Subcutaneous abdominal adipose tissue (tissue), 5 donors: ENCODE results near the gene NOA1.

Source experiments
- H3K27ac ChIP-seq: one replicate; pipeline ENCODE4 v1.7.0; 2013; ENCODE audit warnings: low read depth, mild to moderate bottlenecking, inconsistent platforms, low read length, moderate library complexity
- H3K27me3 ChIP-seq, 5 donors: one replicate each; pipeline ENCODE4 v1.7.0; 2013; ENCODE audit warnings: low read length in 5 of 5, inconsistent platforms in 1 of 5; ENCODE audit not compliant: control insufficient read depth in 5 of 5, insufficient read depth in 4 of 5
- H3K36me3 ChIP-seq, 5 donors: one replicate each; pipeline ENCODE4 v1.7.0; 2013; ENCODE audit warnings: low read length in 5 of 5; ENCODE audit not compliant: control insufficient read depth in 5 of 5, insufficient read depth in 5 of 5
- H3K4me1 ChIP-seq, 5 donors: one replicate each; pipeline ENCODE4 v1.7.0; 2013; ENCODE audit warnings: low read length in 5 of 5, mild to moderate bottlenecking in 3 of 5, moderate library complexity in 1 of 5; ENCODE audit not compliant: control insufficient read depth in 5 of 5, insufficient read depth in 5 of 5
- H3K4me3 ChIP-seq, 5 donors: one replicate each; pipeline ENCODE4 v1.7.0; 2013; ENCODE audit warnings: low read length in 5 of 5, low read depth in 1 of 5
- H3K9ac ChIP-seq, 5 donors: one replicate each; pipeline ENCODE4 v1.7.0; 2013; ENCODE audit warnings: low read length in 5 of 5, mild to moderate bottlenecking in 4 of 5, moderate library complexity in 3 of 5
- H3K9me3 ChIP-seq, 5 donors: one replicate each; pipeline ENCODE4 v1.7.0; 2013; ENCODE audit warnings: low read length in 5 of 5; ENCODE audit not compliant: control insufficient read depth in 5 of 5
- donor health status: healthy.
- donor health status: healthy.
- donor health status: healthy.
- donor health status: healthy.
- donor health status: healthy.

NOA1 gene

GRCh38 chr4:56977321-56978012 is at the start of gene NOA1:
NOA1 (minus strand) TSS chr4:56977606; CDS start chr4:56977585, 21 bp downstream.
- peak within 1 kb of the TSS; percentile 88 to 100 (median 90) for H3K4me3 ChIP-seq
- no peaks in the 10 kb centered on the region for H3K27me3 ChIP-seq
- peak within 1 kb of the TSS; percentile 48 to 97 (median 96) for H3K9ac ChIP-seq
- H3K4me1 ChIP-seq = peaks cover 9 to 54% (median 48%) of the 10 kb centered on the region in 5 donors
- H3K9me3 ChIP-seq = peaks cover 2 to 11% (median 4%) of the 10 kb centered on the region in 5 donors
- peaks cover 12 to 15% (median 14%) of the 10 kb centered on the region in 5 donors for H3K36me3 ChIP-seq
- H3K27ac ChIP-seq = peak within 1 kb of the TSS; percentile 92

- Histone ChIP-seq H3K4me1 (peaks cover 0 to 8% (median 0%) of the 10 kb centered on the region in 5 donors), H3K36me3 (peaks cover 64 to 92% (median 66%) of the 10 kb centered on the region in 5 donors), H3K4me3 (no peak overlapping the region), H3K9ac (no peak overlapping the region), H3K27me3 (no peaks in the 10 kb centered on the region), H3K9me3 (no peaks in the 10 kb centered on the region), H3K27ac (no peak overlapping the region)
Measured at GRCh38 chr4:57023104-57023503, 45.7 kb upstream of the NOA1 start.

- Histone ChIP-seq H3K4me3 (no peak overlapping the region), H3K27ac (peak overlapping the region; percentile 27), H3K36me3 (peaks cover 67 to 88% (median 73%) of the 10 kb centered on the region in 5 donors), H3K27me3 (no peaks in the 10 kb centered on the region), H3K4me1 (peaks cover 0 to 8% (median 0%) of the 10 kb centered on the region in 5 donors), H3K9ac (no peak overlapping the region), H3K9me3 (no peaks in the 10 kb centered on the region)
Measured at GRCh38 chr4:57020467-57021101, 43.2 kb upstream of the NOA1 start.

GRCh38 chr4:57018980-57019379 is 41.6 kb upstream of the NOA1 start:
- Histone ChIP-seq H3K27ac (no peak overlapping the region), H3K27me3 (no peaks in the 10 kb centered on the region), H3K4me1 (peaks cover 0 to 8% (median 0%) of the 10 kb centered on the region in 5 donors), H3K9me3 (no peaks in the 10 kb centered on the region), H3K4me3 (no peak overlapping the region), H3K9ac (no peak overlapping the region), H3K36me3 (peaks cover 59 to 84% (median 67%) of the 10 kb centered on the region in 5 donors)

GRCh38 chr4:57013543-57014120 is 36.2 kb upstream of the NOA1 start:
- Histone ChIP-seq H3K4me1 (peaks cover 0 to 2% (median 0%) of the 10 kb centered on the region in 5 donors), H3K9ac (no peak overlapping the region), H3K9me3 (no peaks in the 10 kb centered on the region)

GRCh38 chr4:56999751-57000150 is 22.3 kb upstream of the NOA1 start:
- Histone ChIP-seq H3K9me3 (no peaks in the 10 kb centered on the region), H3K27ac (no peak overlapping the region), H3K9ac (no peak overlapping the region), H3K4me1 (peaks cover 7 to 23% (median 14%) of the 10 kb centered on the region in 5 donors), H3K4me3 (no peak overlapping the region), H3K27me3 (no peaks in the 10 kb centered on the region), H3K36me3 (peaks cover 15 to 62% (median 41%) of the 10 kb centered on the region in 5 donors)

More at GRCh38 chr4:57013543-57014120, 36.2 kb upstream of the NOA1 start:
- H3K27ac ChIP-seq = no peak overlapping the region
- H3K4me3 ChIP-seq = no peak overlapping the region
- H3K36me3 ChIP-seq = peaks cover 47 to 73% (median 62%) of the 10 kb centered on the region in 5 donors
- no peaks in the 10 kb centered on the region for H3K27me3 ChIP-seq

- H3K4me1 ChIP-seq = peaks cover 7 to 23% (median 14%) of the 10 kb centered on the region in 5 donors
- H3K27ac ChIP-seq = peak overlapping the region; percentile 88
- H3K4me3 ChIP-seq = peak overlapping the region in 2 of 5 donors; percentile 7 to 25
- no peaks in the 10 kb centered on the region for H3K9me3 ChIP-seq
- peaks cover 16 to 65% (median 40%) of the 10 kb centered on the region in 5 donors for H3K36me3 ChIP-seq
- H3K27me3 ChIP-seq = no peaks in the 10 kb centered on the region
- no peak overlapping the region for H3K9ac ChIP-seq
Measured at GRCh38 chr4:56995525-56995924, 18.1 kb upstream of the NOA1 start.

- H3K27me3 ChIP-seq = no peaks in the 10 kb centered on the region
- peaks cover 3 to 4% (median 3%) of the 10 kb centered on the region in 5 donors for H3K4me1 ChIP-seq
- peaks cover 29 to 74% (median 47%) of the 10 kb centered on the region in 5 donors for H3K36me3 ChIP-seq
- H3K27ac ChIP-seq = no peak overlapping the region
- no peaks in the 10 kb centered on the region for H3K9me3 ChIP-seq
- H3K4me3 ChIP-seq = no peak overlapping the region
- no peak overlapping the region for H3K9ac ChIP-seq
Measured at GRCh38 chr4:56990109-56990905, 12.9 kb upstream of the NOA1 start.

- no peak overlapping the region for H3K4me3 ChIP-seq
- H3K27ac ChIP-seq = no peak overlapping the region
- no peaks in the 10 kb centered on the region for H3K27me3 ChIP-seq
- H3K4me1 ChIP-seq = peaks cover 0 to 10% (median 5%) of the 10 kb centered on the region in 5 donors
- H3K9ac ChIP-seq = no peak overlapping the region
- peaks cover 33 to 57% (median 35%) of the 10 kb centered on the region in 5 donors for H3K36me3 ChIP-seq
- no peaks in the 10 kb centered on the region for H3K9me3 ChIP-seq
Measured at GRCh38 chr4:56986952-56987351, 9.5 kb upstream of the NOA1 start.
